ENCODE data around the gene HPCA. TPM values are rescaled to one million over a fixed set of nuclear protein-coding genes. Genes with fewer than 3 reads are reported as not detected.

HPCA gene
- total and polyA plus RNA-seq, 2 of the 8 experiments (the other 6 are each of a cell fraction or from before 2014, with no cell fraction given): 0.70 to 1.4 TPM

DNA sequence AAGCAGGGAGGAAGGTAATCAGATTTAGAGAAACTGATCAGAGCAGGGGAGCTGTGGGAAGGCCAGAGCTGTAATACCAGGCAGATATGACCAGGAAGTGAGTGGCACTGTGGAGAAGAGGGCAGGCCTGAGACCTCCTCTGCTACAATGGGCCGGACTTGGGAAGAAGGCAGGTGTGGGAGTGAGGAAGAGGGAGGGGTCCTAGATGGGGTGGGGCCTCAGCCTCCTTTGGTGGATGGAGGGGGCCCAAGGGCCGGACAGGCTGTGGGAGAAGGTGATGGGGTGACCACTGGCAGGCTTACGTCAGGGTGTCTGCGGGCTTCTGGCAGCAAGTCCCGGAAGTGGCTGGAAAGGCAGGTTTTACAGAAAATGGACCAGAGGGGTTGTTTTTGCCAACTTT, 5.0 kb upstream of the HPCA start (continued):
- TF ChIP-seq YY1 (IDR thresholded peaks at IDR 0.05; ENCODE audit: low read depth, low read length) (no peak), CREB1 (IDR thresholded peaks at IDR 0.05) (no peak), EP300 (IDR thresholded peaks at IDR 0.05; ENCODE audit: borderline replicate concordance in 1 of 2, low read depth in 2 of 2, low read length in 2 of 2) (no peak), BCL11A (IDR thresholded peaks at IDR 0.05; ENCODE audit: low read depth in 2 of 2, low read length in 2 of 2) (no peak), NRF1 (IDR thresholded peaks at IDR 0.05; ENCODE audit: low read depth, low read length) (no peak)
